GM12878 (cell line): ENCODE data around the gene DCBLD2. TPM values are rescaled to one million over a fixed set of nuclear protein-coding genes. Genes with fewer than 3 reads are reported as not detected.
A peak's percentile ranks its signal among the peaks of the same experiment; 100 is the strongest.

Experiments used
- ATAC-seq: fragments of 200-7000 bp; cut with Tn5 transposase; 3 replicates; pipeline ENCODE4 v1.9.1; 2020; ENCODE audit warnings: mild to moderate bottlenecking, moderate library complexity
- BruUV-seq: library from RNA; stranded (reverse); fragments of 400-500 nt; replicated peaks from 2 replicates; lab custom pipeline; 2021; lab: Mats Ljungman, UMichigan
- CTCF ChIA-PET: fragments of 300-600 bp; sonication (Branson Sonifier 250); formaldehyde crosslinking; extraction: SDS; loops from one replicate; lab custom pipeline; 2021; ENCODE audit warnings: inconsistent platforms; lab: Yijun Ruan, JAX
- POLR2A ChIA-PET: fragments of 350-600 bp; formaldehyde crosslinking; extraction: SDS; loops from one replicate; lab custom pipeline; 2021; ENCODE audit warnings: inconsistent platforms; lab: Charles Lee
- RAD21 ChIA-PET: fragments of 300-600 bp; sonication (Branson Sonifier 250); formaldehyde crosslinking; loops from one replicate; lab custom pipeline; 2023; ENCODE audit warnings: antibody characterized with exemption; ENCODE audit not compliant: unreplicated experiment; lab: Charles Lee
- SMC1A ChIA-PET: fragments of 300-600 bp; sonication (Branson Sonifier 250); formaldehyde crosslinking; loops from one replicate; lab custom pipeline; 2023; ENCODE audit not compliant: unreplicated experiment, uncharacterized antibody; lab: Charles Lee
- DNase-seq: peaks from one replicate; pipeline ENCODE4 v3.0.0-alpha.2; 2011; ENCODE audit warnings: low read depth, low spot score
- FAIRE-seq: peaks from 3 replicates; lab custom pipeline; 2011; peaks lifted over from hg19 to GRCh38; lab: Jason Lieb, UNC
- H2AFZ ChIP-seq: 2 replicates; pipeline ENCODE4 v1.6.0; 2011; ENCODE audit warnings: low read depth, low read length, control low read depth; ENCODE audit not compliant: control insufficient read depth
- H3K27ac ChIP-seq: 2 replicates; pipeline ENCODE4 v1.5.1; 2011; ENCODE audit warnings: control low read depth; ENCODE audit not compliant: control insufficient read depth, insufficient read depth
- H3K27me3 ChIP-seq, 2 experiments: replicated peaks in 1 of 2; 2 replicates each; pipeline versions ENCODE4 v1.6.0 to v1.6.1; 2011; ENCODE audit warnings: low read length in 1 of 2; ENCODE audit not compliant: control insufficient read depth in 2 of 2, insufficient read depth in 2 of 2
- H3K36me3 ChIP-seq, 2 experiments: 2 replicates each; pipeline ENCODE4 v1.5.1; 2011; ENCODE audit warnings: low read length in 1 of 2; ENCODE audit not compliant: control insufficient read depth in 2 of 2, insufficient read depth in 2 of 2
- H3K4me1 ChIP-seq: 2 replicates; pipeline ENCODE4 v1.6.1; 2011; ENCODE audit warnings: mild to moderate bottlenecking, low read length, moderate library complexity, mixed read lengths; ENCODE audit not compliant: control insufficient read depth, insufficient read depth
- H3K4me2 ChIP-seq: 2 replicates; pipeline ENCODE4 v1.6.0; 2011; ENCODE audit warnings: control low read depth; ENCODE audit not compliant: control insufficient read depth, insufficient read depth
- H3K4me3 ChIP-seq: fragments of 200-600 bp; sonication (generic); 2 replicates; pipeline ENCODE4 v1.5.1; 2016
- H3K79me2 ChIP-seq: 2 replicates; pipeline ENCODE4 v1.6.0; 2011; ENCODE audit warnings: low read length; ENCODE audit not compliant: control insufficient read depth, insufficient read depth
- H3K9ac ChIP-seq: 2 replicates; pipeline ENCODE4 v1.8.0; 2011; ENCODE audit warnings: low read length, control low read depth, mixed read lengths; ENCODE audit not compliant: control insufficient read depth, insufficient read depth
- H3K9me3 ChIP-seq: replicated peaks from 3 replicates; pipeline ENCODE4 v1.5.1; 2011; ENCODE audit warnings: mild to moderate bottlenecking, low read length; ENCODE audit not compliant: control insufficient read depth, insufficient read depth
- H4K20me1 ChIP-seq: 2 replicates; pipeline ENCODE4 v1.6.0; 2011; ENCODE audit not compliant: control insufficient read depth, insufficient read depth
- ATF7 ChIP-seq: fragments of 450-650 bp; IDR thresholded peaks from 2 replicates; pipeline ENCODE4 v1.6.1; 2016; ENCODE audit warnings: low read depth, mild to moderate bottlenecking
- BHLHE40 ChIP-seq, 2 experiments: fragments of 450-650 bp in 1 of 2; IDR thresholded peaks; 2 replicates each; pipeline ENCODE4 v1.6.1; 2011 to 2017; ENCODE audit warnings: low read depth in 2 of 2, borderline replicate concordance in 1 of 2, improper control_type of control experiment in 1 of 2, low read length in 1 of 2, mild to moderate bottlenecking in 1 of 2
- CHD1 ChIP-seq: IDR thresholded peaks from 2 replicates; pipeline ENCODE4 v1.6.1; 2012; ENCODE audit warnings: low read depth, low read length, improper control_type of control experiment
- CREB1 ChIP-seq: IDR thresholded peaks from 2 replicates; pipeline ENCODE4 v1.6.1; 2012; ENCODE audit warnings: low read depth, mild to moderate bottlenecking, inconsistent platforms
- CREM ChIP-seq: IDR thresholded peaks from 2 replicates; pipeline ENCODE4 v1.6.1; 2014; ENCODE audit warnings: antibody characterized with exemption, low read depth
- JUNB ChIP-seq: IDR thresholded peaks from 2 replicates; pipeline ENCODE4 v1.6.1; 2016; ENCODE audit warnings: antibody characterized with exemption, mild to moderate bottlenecking
- MEF2A ChIP-seq: IDR thresholded peaks from 2 replicates; pipeline ENCODE4 v1.6.1; 2011; ENCODE audit warnings: low read depth, mild to moderate bottlenecking, low read length, moderate library complexity; ENCODE audit not compliant: insufficient read depth
- MEF2B ChIP-seq: fragments of 450-650 bp; IDR thresholded peaks from 2 replicates; pipeline ENCODE4 v1.6.1; 2018; ENCODE audit warnings: mild to moderate bottlenecking, moderate library complexity; ENCODE audit not compliant: partially characterized antibody, poor library complexity, severe bottlenecking
- NFIC ChIP-seq: IDR thresholded peaks from 2 replicates; pipeline ENCODE4 v1.6.1; 2012; ENCODE audit warnings: low read depth, mild to moderate bottlenecking, inconsistent platforms, low read length, moderate library complexity
- RUNX3 ChIP-seq: IDR thresholded peaks from 2 replicates; pipeline ENCODE4 v1.6.1; 2012; ENCODE audit warnings: low read length, inconsistent platforms
- ZNF24 ChIP-seq: fragments of 450-650 bp; IDR thresholded peaks from 2 replicates; pipeline ENCODE4 v1.6.1; 2017; ENCODE audit warnings: antibody characterized with exemption, mild to moderate bottlenecking
- WGBS: methylation state at CpG from one replicate; pipeline ENCODE4 v1.1.6; 2016; ENCODE audit warnings: low lambda C conversion rate; ENCODE audit not compliant: insufficient replicate concordance, insufficient coverage; ENCODE audit errors: missing lambda C conversion rate; 5-methylcytosine and 5-hydroxymethylcytosine counted together
- in situ Hi-C: fragments of 300-500 bp; cut with MboI; formaldehyde crosslinking; loops from 9 replicates; pipeline ENCODE4 v1.14.3; 2018; ENCODE audit warnings: mixed read lengths
- intact Hi-C: fragments of 100-400 bp; cut with micrococcal nuclease; formaldehyde crosslinking; loops from one replicate; pipeline ENCODE4 v1.14.2; 2022; ENCODE audit not compliant: unreplicated experiment
- polyA plus RNA-seq, 11 experiments: library from polyadenylated mRNA; depleted of rRNA in 4 of 11; unstranded in 6 of 11; stranded (reverse) in 5 of 11; fragments of >200 nt; fragmentation: Nextera tagmentation in 4 of 11; fragmentation: Illumina TruSeq in 1 of 11; extraction: Ambion mirVana in 4 of 11; extraction: Trizol in 1 of 11; gene quantifications; 1 replicate in 1 of 11; 2 replicates in 10 of 11; pipeline versions ENCODE4 v1.2.1 to v1.2.3, GENCODE V29; 2011 to 2016; ENCODE audit warnings: inconsistent platforms in 2 of 11, missing spikeins in 2 of 11, low read depth in 1 of 11
- total RNA-seq, 4 experiments: library from RNA; depleted of rRNA in 3 of 4; stranded (reverse); fragments of >200 nt in 3 of 4; fragmentation: Illumina TruSeq in 1 of 4; extraction: Trizol in 1 of 4; gene quantifications; 2 replicates each; pipeline versions ENCODE4 v1.2.1 to v1.2.3, GENCODE V29; 2013 to 2021
- TF ChIP-seq, protein P1 (sequence below): fragments of 450-650 bp; IDR thresholded peaks from 2 replicates; pipeline ENCODE4 v1.6.1; 2016; ENCODE audit warnings: mild to moderate bottlenecking
- TF ChIP-seq, protein P2 (sequence below): fragments of 450-650 bp; IDR thresholded peaks from 2 replicates; pipeline ENCODE4 v1.6.1; 2017; ENCODE audit warnings: borderline replicate concordance
- TF ChIP-seq, protein P3 (sequence below): fragments of 450-650 bp; IDR thresholded peaks from 2 replicates; pipeline ENCODE4 v1.6.1; 2017; ENCODE audit warnings: mild to moderate bottlenecking, low read depth, inconsistent platforms; ENCODE audit not compliant: poor library complexity, severe bottlenecking

DCBLD2 gene
- total and polyA plus RNA-seq, 10 of the 15 experiments (the other 5 are each of a cell fraction or from before 2014, with no cell fraction given), result 1.6 to 5.9 (median 4.7) TPM

DNA sequence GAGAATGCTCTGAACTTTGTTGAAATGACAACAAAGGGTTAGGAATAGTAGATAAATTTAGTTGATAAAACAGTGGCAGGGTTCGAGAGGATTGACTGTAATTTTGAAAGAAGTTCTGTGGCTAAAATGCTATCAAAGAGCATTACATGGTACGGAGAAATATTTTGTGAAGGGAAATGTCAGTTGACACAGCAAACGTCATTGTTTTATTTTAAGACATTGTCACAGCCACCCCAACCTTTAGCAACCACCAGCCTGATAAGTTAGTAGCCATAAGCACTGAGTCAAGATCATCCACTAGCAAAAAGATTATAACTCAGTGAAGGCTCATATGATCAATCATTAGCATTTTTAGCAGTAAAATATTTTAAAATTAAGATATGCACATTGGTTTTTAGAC is 147.0 kb downstream of the DCBLD2 start:
- 48% methylated on average over 3 of the region's 3 CpGs for WGBS
- no peak overlapping the region for H3K4me3 ChIP-seq
- BruUV-seq, result TSS peak; percentile 1
- H3K36me3 ChIP-seq, result peaks cover 0 to 3% of the 10 kb centered on the region in 2 experiments; a peak in 1 of 4 replicates
- in situ Hi-C loops, result no loop called here
- FAIRE-seq (no peak), DNase-seq (no peak), ATAC-seq (peak; percentile 55)
- no peak overlapping the region for H3K4me2 ChIP-seq
- H3K9me3 ChIP-seq, result no peaks in the 10 kb centered on the region
- ChIA-PET POLR2A (interaction anchor here (1.8 to 3.4 kb wide), 4 partner anchors 9 to 24 kb away, joined by 6 to 29 read pairs (median 9); partner anchors contain the start of gene ST3GAL6), RAD21 (interaction anchor here (1.6 to 2.2 kb wide), 3 partner anchors 15 to 153 kb away, joined by 4 to 6 read pairs (median 5); no protein-coding TSS in a partner anchor), CTCF (interaction anchor here (0.6 to 1.6 kb wide), 5 partner anchors 10 to 949 kb away, joined by 3 to 7 read pairs (median 3); no protein-coding TSS in a partner anchor), SMC1A (interaction anchor here (1.2 to 10.6 kb wide), 7 partner anchors 10 to 35 kb away, joined by 3 to 139 read pairs (median 9); partner anchors contain the start of gene ST3GAL6)
- intact Hi-C loops, result no loop called here
- peaks cover 1% of the 10 kb centered on the region for H3K79me2 ChIP-seq
- H3K9ac ChIP-seq, result no peak overlapping the region
- TF ChIP-seq CREB1 (peak; percentile 58; the same call in 1 of the 2 replicates), ATF7 (peak; percentile 80), CHD1 (no peak), BHLHE40 (IDR thresholded peaks at IDR 0.05; ENCODE audit: borderline replicate concordance in 1 of 2, low read depth in 2 of 2, low read length in 1 of 2) (no peak), JUNB (peak; percentile 53), NFIC (peak; percentile 57; the same call in 1 of the 2 replicates), MEF2B (peak; percentile 21), MEF2A (0 out of 2 replicates have a peak, but pooled peaks have one; percentile 55), ZNF24 (peak; percentile 33; the same call in 1 of the 2 replicates), RUNX3 (peak; percentile 42; the same call in 1 of the 2 replicates), CREM (peak; percentile 62; the same call in 1 of the 2 replicates)
- TF ChIP-seq, protein P1, sequence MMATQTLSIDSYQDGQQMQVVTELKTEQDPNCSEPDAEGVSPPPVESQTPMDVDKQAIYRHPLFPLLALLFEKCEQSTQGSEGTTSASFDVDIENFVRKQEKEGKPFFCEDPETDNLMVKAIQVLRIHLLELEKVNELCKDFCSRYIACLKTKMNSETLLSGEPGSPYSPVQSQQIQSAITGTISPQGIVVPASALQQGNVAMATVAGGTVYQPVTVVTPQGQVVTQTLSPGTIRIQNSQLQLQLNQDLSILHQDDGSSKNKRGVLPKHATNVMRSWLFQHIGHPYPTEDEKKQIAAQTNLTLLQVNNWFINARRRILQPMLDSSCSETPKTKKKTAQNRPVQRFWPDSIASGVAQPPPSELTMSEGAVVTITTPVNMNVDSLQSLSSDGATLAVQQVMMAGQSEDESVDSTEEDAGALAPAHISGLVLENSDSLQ, result peak; percentile 57
- TF ChIP-seq, protein P2, sequence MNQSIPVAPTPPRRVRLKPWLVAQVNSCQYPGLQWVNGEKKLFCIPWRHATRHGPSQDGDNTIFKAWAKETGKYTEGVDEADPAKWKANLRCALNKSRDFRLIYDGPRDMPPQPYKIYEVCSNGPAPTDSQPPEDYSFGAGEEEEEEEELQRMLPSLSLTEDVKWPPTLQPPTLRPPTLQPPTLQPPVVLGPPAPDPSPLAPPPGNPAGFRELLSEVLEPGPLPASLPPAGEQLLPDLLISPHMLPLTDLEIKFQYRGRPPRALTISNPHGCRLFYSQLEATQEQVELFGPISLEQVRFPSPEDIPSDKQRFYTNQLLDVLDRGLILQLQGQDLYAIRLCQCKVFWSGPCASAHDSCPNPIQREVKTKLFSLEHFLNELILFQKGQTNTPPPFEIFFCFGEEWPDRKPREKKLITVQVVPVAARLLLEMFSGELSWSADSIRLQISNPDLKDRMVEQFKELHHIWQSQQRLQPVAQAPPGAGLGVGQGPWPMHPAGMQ, result no peak
- TF ChIP-seq, protein P3, sequence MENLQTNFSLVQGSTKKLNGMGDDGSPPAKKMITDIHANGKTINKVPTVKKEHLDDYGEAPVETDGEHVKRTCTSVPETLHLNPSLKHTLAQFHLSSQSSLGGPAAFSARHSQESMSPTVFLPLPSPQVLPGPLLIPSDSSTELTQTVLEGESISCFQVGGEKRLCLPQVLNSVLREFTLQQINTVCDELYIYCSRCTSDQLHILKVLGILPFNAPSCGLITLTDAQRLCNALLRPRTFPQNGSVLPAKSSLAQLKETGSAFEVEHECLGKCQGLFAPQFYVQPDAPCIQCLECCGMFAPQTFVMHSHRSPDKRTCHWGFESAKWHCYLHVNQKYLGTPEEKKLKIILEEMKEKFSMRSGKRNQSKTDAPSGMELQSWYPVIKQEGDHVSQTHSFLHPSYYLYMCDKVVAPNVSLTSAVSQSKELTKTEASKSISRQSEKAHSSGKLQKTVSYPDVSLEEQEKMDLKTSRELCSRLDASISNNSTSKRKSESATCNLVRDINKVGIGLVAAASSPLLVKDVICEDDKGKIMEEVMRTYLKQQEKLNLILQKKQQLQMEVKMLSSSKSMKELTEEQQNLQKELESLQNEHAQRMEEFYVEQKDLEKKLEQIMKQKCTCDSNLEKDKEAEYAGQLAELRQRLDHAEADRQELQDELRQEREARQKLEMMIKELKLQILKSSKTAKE, result no peak
- no peak overlapping the region for H3K27ac ChIP-seq
- H2AFZ ChIP-seq, result 0 out of 2 replicates have a peak overlapping the region, but pooled peaks have one; percentile 18
- H3K4me1 ChIP-seq, result peaks cover 3% of the 10 kb centered on the region; the same call in 1 of the 2 replicates
- H3K27me3 ChIP-seq, result no peaks in the 10 kb centered on the region
- H4K20me1 ChIP-seq, result no peaks in the 10 kb centered on the region
